ENCODE results near the gene CDKN2AIP. TPM values are rescaled to one million over a fixed set of nuclear protein-coding genes. Genes with fewer than 3 reads are reported as not detected.

The CDKN2AIP gene
- total RNA-seq, 1 experiment from 2014 or later, result 6.4 TPM

- no peak for TF ChIP-seq SIN3A (IDR thresholded peaks at IDR 0.05; ENCODE audit: low read depth)
- no peak for TF ChIP-seq POLR2AphosphoS5 (IDR thresholded peaks at IDR 0.05; ENCODE audit: low read depth, low read length)
- TF ChIP-seq EZH2 (IDR thresholded peaks at IDR 0.05), result no peak
- no peak for TF ChIP-seq YY1 (IDR thresholded peaks at IDR 0.05; ENCODE audit: extremely low read depth, insufficient replicate concordance, low read depth, low read length)
- no peak for TF ChIP-seq FOSL1 (IDR thresholded peaks at IDR 0.05; ENCODE audit: low read depth)
- no peak for TF ChIP-seq CEBPB (IDR thresholded peaks at IDR 0.05; ENCODE audit: low read depth)
- no peak for TF ChIP-seq ELF1 (IDR thresholded peaks at IDR 0.05; ENCODE audit: borderline replicate concordance, low read depth)
- no peak for TF ChIP-seq EZH2phosphoT487 (IDR thresholded peaks at IDR 0.05; ENCODE audit: borderline replicate concordance)
- TF ChIP-seq ZFX (IDR thresholded peaks at IDR 0.05), result no peak
- TF ChIP-seq CBX3 (IDR thresholded peaks at IDR 0.05; ENCODE audit: low read depth), result no peak
- no peak for TF ChIP-seq POLR2A (IDR thresholded peaks at IDR 0.05; ENCODE audit: borderline replicate concordance, extremely low read depth, insufficient read depth, insufficient read length)
- TF ChIP-seq REST (IDR thresholded peaks at IDR 0.05; ENCODE audit: low read depth), result no peak
- no peak for TF ChIP-seq JUND (IDR thresholded peaks at IDR 0.05)
- TF ChIP-seq SP1 (IDR thresholded peaks at IDR 0.05; ENCODE audit: low read depth), result no peak
- TF ChIP-seq MAX (IDR thresholded peaks at IDR 0.05), result no peak
- no peak for TF ChIP-seq ZNF274 (IDR thresholded peaks at IDR 0.05; ENCODE audit: low read depth, low read length)
- POLR2A ChIA-PET, result no interaction called here
- no peak overlapping the region for H3K27ac ChIP-seq (ENCODE audit: low read depth, low read length)
These were observed 50.7 kb downstream of the CDKN2AIP start for GRCh38 chr4:183495184-183495583.

More at GRCh38 chr4:183495184-183495583, 50.7 kb downstream of the CDKN2AIP start:
- Histone ChIP-seq H3K4me2 (ENCODE audit: low read length) (no peak overlapping the region), H2AFZ (ENCODE audit: low read depth, low read length, poor library complexity, severe bottlenecking) (no peak overlapping the region), H3K79me2 (ENCODE audit: insufficient read depth, low read length) (no peaks in the 10 kb centered on the region), H3K9ac (ENCODE audit: low read length) (no peak overlapping the region), H3K36me3 (ENCODE audit: control insufficient read depth in 1 of 2, insufficient read depth in 2 of 2, low read length in 2 of 2) (no peaks in the 10 kb centered on the region), H3K4me1 (ENCODE audit: control insufficient read depth in 1 of 2, insufficient read depth in 2 of 2, low read length in 2 of 2) (peaks cover 0 to 11% of the 10 kb centered on the region in 2 experiments; a peak in 2 of 4 replicates), H3K9me2 (ENCODE audit: insufficient read depth) (no peaks in the 10 kb centered on the region), H3K9me3 (ENCODE audit: control insufficient read depth in 1 of 2, insufficient read depth in 1 of 2, low read depth in 1 of 2, low read length in 2 of 2) (no peaks in the 10 kb centered on the region), H4K20me1 (ENCODE audit: insufficient read depth) (no peaks in the 10 kb centered on the region), H3K27me3 (ENCODE audit: insufficient read depth, low read length) (no peaks in the 10 kb centered on the region), H3K4me3 (replicated peaks in 1 of 2; ENCODE audit: low read depth in 1 of 2, low read length in 2 of 2) (no peak overlapping the region)
- ATAC-seq (no peak), DNase-seq (ENCODE audit: low read depth, low spot score) (no peak)
- ChIA-PET CTCF (no interaction called here), RAD21 (ENCODE audit: low non-redundant PET in 1 of 2, low total read pairs in 2 of 2, uncharacterized antibody in 2 of 2, unreplicated experiment in 2 of 2) (no interaction called here)
- intact Hi-C loops (cut with micrococcal nuclease), result no loop called here
- no TSS peak for BruUV-seq (replicated peaks)

Other genes starting within 250 kb of the CDKN2AIP start
- not detected for gene CLDN22, start 124.4 kb upstream of the CDKN2AIP start, total RNA-seq (2021; ENCODE audit: unreplicated experiment)
- not detected for gene CLDN24, start 122.2 kb upstream of the CDKN2AIP start, total RNA-seq (2021; ENCODE audit: unreplicated experiment)
- 4.2 TPM for gene ING2, start 60.4 kb downstream of the CDKN2AIP start, total RNA-seq (2021; ENCODE audit: unreplicated experiment)
- gene RWDD4, start 214.5 kb downstream of the CDKN2AIP start, total RNA-seq (2021; ENCODE audit: unreplicated experiment), result 11.9 TPM
- gene TRAPPC11, start 214.7 kb downstream of the CDKN2AIP start, total RNA-seq (2021; ENCODE audit: unreplicated experiment), result 15.6 TPM